Tibial nerve (tissue), 4 donors: ENCODE results near the gene PPIF.

Source experiments
- EP300 ChIP-seq, 2 donors: sonication (generic); formaldehyde crosslinking; IDR thresholded peaks; one replicate each; pipeline ENCODE4 v1.6.1; 2017; ENCODE audit warnings: antibody characterized with exemption in 2 of 2, mild to moderate bottlenecking in 1 of 2
- POLR2A ChIP-seq, 2 donors: fragments of 450-650 bp; IDR thresholded peaks; one replicate each; pipeline ENCODE4 v1.6.1; 2017; ENCODE audit warnings: antibody characterized with exemption in 2 of 2, mild to moderate bottlenecking in 2 of 2, moderate library complexity in 2 of 2
- TF ChIP-seq, protein P1 (sequence below), 5 experiments: fragments of 200-600 bp in 3 of 5; fragments of 450-650 bp in 2 of 5; sonication (generic) in 3 of 5; IDR thresholded peaks; one replicate each; pipeline ENCODE4 v1.5.1; 2016 to 2019; ENCODE audit warnings: antibody characterized with exemption in 5 of 5, mild to moderate bottlenecking in 3 of 5, moderate library complexity in 2 of 5

DNA sequence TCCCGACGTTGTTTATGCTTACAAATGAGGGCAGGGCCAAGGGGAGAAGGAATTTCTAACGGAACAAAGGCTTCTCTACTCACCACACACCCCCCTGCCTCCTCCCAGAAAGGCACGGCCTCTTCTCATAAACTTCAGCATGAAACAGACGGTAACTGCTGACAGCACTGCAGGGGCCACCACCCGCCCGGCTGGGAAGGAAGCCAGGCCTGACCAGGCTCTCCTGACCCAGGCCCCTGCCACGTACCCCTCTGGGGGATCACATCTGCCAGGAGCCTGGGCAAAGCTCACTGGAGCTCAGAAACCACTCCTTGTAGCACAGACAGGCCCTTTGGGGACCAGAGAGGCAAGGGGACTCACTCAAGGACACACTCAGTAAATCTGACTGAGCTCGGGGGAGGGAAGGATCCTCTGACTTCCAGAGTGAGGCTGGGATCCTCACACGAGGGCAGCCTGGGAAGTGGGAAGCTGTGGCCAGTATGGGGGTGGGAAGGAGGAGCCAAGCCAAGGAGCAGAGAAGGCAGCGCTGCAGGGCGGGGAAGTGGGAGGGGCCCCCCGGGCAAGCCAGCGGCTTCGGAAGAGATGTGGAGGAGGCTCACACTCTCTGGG, 52.1 kb downstream of the PPIF start:
- TF ChIP-seq, protein P1, sequence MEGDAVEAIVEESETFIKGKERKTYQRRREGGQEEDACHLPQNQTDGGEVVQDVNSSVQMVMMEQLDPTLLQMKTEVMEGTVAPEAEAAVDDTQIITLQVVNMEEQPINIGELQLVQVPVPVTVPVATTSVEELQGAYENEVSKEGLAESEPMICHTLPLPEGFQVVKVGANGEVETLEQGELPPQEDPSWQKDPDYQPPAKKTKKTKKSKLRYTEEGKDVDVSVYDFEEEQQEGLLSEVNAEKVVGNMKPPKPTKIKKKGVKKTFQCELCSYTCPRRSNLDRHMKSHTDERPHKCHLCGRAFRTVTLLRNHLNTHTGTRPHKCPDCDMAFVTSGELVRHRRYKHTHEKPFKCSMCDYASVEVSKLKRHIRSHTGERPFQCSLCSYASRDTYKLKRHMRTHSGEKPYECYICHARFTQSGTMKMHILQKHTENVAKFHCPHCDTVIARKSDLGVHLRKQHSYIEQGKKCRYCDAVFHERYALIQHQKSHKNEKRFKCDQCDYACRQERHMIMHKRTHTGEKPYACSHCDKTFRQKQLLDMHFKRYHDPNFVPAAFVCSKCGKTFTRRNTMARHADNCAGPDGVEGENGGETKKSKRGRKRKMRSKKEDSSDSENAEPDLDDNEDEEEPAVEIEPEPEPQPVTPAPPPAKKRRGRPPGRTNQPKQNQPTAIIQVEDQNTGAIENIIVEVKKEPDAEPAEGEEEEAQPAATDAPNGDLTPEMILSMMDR (IDR thresholded peaks at IDR 0.05), result no peak
- TF ChIP-seq POLR2A (IDR thresholded peaks at IDR 0.05), result peak in 1 of 2 donors; percentile 24
- peak; percentile 65 to 94 for TF ChIP-seq EP300 (IDR thresholded peaks at IDR 0.05)
